GM12874 (cell line): ENCODE results near the gene POP5.

Experiments
- CTCF ChIP-seq: IDR thresholded peaks from 2 replicates; pipeline ENCODE4 v1.5.1; 2011; ENCODE audit warnings: low read depth, mild to moderate bottlenecking, control low read depth, low read length, moderate library complexity; ENCODE audit not compliant: insufficient read depth

POP5 gene

GRCh38 chr12:120539303-120539702 lies 41.9 kb downstream of the POP5 start:
- no peak for TF ChIP-seq CTCF

- TF ChIP-seq CTCF = no peak
These were observed 42.7 kb downstream of the POP5 start for GRCh38 chr12:120538281-120539156.

GRCh38 chr12:120537856-120538220 lies 43.4 kb downstream of the POP5 start:
- TF ChIP-seq CTCF = no peak

DNA sequence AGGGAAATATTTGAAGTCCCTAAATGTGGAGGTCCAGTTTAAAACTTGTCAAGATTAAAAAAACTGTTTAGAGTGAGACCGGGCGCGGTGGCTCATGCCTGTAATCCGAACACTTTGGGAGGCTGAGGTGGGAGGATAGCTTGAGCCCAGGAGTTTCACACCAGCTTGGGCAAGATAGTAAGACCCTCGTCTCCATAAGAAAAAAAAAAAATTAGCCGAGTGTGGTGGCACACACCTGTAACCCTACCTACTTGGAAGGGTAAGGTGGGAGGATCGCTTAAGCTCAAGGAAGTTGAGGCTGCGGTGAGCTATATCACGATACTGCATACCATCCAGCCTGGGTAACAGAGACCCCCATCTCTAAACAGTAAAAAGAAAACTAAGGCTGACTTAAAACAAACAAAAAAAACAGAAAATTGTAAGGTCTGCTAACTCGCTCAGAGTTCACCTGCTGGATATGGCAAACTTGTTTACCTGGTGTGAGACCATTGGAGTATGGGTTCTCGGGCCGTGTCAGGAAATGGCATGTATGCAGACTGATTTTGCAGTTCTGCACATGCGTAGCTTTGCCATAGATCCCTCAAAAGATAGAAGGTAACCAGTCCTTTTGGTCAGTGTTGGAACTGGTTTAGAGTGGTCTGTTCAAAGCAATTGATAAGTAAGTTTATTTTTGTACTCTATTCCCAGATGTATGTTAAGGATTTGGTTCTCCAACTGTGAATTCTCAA lies 45.0 kb downstream of the POP5 start:
- no peak for TF ChIP-seq CTCF

GRCh38 chr12:120534703-120535655 lies 46.2 kb downstream of the POP5 start:
- TF ChIP-seq CTCF = 0 out of 2 replicates have a peak, but pooled peaks have one; percentile 7

- no peak for TF ChIP-seq CTCF
These were observed 46.9 kb downstream of the POP5 start, which contains the start of gene RNF10 for GRCh38 chr12:120534203-120534702. TSS of gene RNF10 (plus strand) at chr12:120534356. CDS start at chr12:120534812, 456 bp downstream.
